Measurements from ENCODE around the gene LRRTM3.

The LRRTM3 gene

GRCh38 chr10:66934711-66935110 is 8.9 kb downstream of the LRRTM3 start:
- no peak for DNase-seq (ENCODE audit: low spot score)

DNA sequence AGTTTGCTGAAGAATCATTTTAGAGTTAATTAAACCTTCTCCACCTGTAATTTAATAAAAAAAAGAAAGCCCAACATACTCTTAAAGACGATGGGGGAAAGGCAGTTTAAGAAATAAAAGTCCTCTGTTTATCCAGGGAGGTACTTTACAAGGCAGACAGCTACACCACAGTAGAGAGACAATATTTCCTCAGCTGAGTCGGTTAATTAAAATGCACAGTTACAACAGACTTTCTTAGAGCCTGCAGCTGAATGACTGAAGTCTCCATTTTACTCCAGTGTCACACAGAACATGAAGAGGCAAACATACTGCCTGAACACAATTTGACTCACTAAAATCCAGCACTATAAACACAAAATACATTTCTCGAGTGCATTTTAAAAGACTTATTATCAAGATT is 15.1 kb downstream of the LRRTM3 start:
- DNase-seq (ENCODE audit: low spot score) = no peak

GRCh38 chr10:66941491-66941890 is 15.7 kb downstream of the LRRTM3 start:
- no peak for DNase-seq (ENCODE audit: low spot score)

DNA sequence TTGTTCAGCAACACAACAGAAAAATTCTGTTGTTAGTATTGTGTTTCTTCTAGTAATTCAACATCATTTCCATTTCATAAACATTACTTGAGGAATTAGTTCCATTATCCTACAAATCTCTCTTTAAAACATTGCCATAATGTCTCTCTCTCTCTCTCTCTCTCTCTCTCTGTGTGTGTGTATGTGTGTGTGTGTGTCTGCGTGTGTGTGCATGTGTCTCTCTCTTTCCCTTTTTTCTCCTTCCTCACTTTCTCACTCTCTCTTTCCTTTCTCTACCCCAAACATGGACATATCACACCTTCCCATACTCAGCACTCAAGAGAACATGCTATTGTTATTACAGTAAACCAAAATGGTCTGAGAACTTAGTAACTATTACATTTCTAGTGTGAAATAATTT is 16.6 kb downstream of the LRRTM3 start:
- no peak for DNase-seq (ENCODE audit: low spot score)

DNA sequence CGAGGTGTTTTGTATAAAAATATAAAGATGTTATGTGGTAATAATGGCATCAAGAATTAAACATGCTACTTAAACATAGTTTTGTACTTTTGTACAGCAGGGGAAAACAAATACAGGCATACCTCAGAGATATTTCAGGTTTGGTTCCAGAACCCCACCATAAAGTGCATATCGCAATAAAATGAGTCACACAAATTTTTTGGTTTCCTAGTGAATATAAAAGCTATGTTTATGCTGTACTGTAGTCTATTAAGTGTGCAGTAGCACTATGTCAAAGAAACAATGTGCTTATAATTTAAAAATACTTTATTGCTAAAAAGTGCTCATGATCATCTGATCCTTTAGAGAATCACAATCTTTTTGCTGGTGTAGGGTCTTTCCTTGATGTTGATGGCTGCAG is 17.8 kb downstream of the LRRTM3 start:
- DNase-seq (ENCODE audit: low spot score) = no peak

DNA sequence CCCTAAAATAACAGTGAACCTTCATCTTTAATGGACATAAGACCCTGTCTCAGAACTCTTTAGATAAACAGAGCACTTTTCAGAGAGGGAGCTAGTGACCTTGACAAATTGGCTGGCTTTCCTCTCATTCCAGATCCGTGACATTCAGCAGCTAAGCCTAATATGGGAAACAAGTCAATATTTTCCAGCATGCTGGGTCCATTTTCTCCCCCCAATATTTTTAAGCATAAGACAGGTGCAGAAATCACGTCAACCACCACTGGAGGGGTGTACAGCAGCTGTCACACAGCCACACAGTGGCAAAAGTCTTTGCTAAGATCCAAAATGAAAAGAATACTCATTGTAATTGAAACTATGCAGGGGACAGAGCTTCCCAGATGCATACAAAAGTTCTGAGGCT is 26.1 kb downstream of the LRRTM3 start:
- DNase-seq (ENCODE audit: low spot score) = no peak

DNA sequence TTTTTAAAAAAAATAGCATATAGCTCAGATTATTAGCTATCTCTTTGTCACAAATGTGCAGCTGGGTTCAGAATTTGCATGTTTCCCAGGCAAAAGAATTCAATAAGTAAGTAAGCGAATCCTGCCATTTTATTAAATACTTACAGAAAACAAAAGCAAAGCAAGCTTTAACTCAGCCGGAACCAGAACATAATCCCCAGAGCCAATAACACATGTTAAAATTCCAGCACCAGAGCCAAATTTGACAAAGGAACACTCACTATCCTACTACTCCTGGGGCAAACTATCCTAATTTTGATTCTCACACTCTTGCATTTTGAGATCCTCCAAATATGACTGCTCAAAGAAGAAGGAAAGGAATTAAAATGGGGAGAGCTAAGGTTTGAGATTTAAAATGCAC is 32.6 kb downstream of the LRRTM3 start:
- DNase-seq (ENCODE audit: low spot score) = no peak

GRCh38 chr10:66964946-66965345 is 39.1 kb downstream of the LRRTM3 start:
- DNase-seq (ENCODE audit: low spot score) = no peak

DNA sequence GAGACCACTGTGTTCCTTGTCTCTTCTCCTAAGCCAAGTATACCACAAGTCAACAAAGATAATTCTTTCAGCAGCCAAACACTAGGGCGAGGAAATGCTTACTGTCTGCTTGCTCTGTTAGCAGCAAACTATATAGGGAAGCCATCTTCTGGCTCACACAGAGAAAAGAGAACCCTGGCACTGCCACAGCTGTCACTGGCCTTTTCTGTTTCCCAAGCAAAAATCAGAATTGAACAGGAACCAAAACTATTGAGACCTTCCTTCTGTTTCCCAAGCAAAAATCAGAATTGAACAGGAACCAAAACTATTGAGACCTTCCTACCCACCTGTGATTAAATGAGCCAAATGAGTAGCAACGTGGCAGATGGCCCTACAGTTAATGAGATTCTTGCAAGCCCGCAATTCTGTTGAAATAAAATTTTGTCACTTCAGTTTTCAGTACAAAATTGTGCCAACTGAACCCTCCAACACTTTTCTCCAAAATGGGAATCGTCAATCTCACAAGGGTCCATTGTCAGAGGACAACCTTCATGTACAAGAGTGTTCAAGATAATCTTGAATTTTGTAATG is 54.5 kb downstream of the LRRTM3 start:
- DNase-seq (ENCODE audit: low spot score) = no peak

DNA sequence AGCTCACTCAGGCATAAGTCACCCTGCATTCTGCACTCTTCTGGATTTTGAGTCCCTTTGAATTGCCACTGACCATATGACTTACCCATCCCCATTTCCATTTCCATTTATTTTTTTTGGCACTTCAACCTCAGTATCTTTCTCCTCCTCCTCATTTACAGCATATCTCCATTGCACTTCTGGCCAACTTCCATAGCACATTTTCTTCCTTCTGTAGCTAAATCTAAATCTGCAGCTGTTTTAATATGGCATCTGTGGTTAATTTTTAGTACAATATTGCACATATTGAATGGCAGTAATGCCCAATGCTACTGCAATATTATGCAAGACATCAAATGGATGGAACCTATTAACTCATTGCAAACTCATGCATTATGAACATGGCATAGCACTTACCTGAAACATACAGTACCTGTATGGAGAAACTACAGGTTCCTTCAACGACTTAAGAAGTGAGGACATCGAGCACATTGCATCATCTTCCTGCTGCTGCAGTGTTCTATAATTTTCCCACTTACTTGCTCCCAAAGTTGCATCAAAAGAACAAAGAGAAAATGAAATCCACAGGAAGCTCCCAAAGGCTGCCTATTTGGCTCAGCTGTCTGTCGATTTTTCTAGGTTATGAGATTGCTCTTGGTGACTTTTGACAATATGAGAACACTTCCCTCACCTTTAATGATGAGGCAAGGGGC is 55.7 kb downstream of the LRRTM3 start:
- no peak for DNase-seq (ENCODE audit: low spot score)

GRCh38 chr10:66982053-66982420 is 56.2 kb downstream of the LRRTM3 start:
- DNase-seq (ENCODE audit: low spot score) = no peak

DNA sequence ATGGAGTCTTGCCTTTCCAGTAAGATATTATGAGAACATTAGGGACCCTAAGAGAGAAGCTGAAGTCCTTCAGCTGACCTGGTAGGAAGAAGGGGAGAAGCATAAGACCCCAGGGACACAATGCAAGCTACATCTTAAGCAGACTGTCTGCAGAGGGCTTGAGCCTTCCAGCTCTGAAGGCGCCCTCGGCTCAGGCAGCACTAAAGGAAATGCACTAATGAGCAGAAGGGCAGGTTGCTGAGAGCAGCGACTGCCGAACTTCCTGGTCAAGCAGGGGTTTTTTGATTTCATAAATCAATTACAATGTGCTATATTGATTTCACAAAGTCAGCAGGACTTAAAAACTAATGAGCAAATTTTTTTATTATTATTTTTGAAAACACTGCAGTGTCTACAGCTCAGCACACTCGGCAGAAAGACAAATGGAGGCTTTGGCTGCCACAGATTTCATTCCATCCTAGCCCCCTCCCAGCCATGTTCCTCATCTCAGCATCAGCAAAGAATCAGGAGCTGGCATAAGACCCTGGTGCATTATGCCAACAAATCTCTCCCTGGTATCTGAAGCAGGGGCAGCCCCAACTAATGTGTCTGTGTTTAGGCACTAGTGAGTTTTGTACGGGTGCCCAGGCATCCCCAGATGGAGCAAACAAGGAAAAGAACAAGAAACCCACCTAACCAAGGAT is 57.1 kb downstream of the LRRTM3 start:
- DNase-seq (ENCODE audit: low spot score) = no peak

- no peak for DNase-seq (ENCODE audit: low spot score)
These were observed 57.6 kb downstream of the LRRTM3 start for GRCh38 chr10:66983475-66983818.

- no peak for DNase-seq (ENCODE audit: low spot score)
These were observed 64.5 kb downstream of the LRRTM3 start for GRCh38 chr10:66990143-66990830.

DNA sequence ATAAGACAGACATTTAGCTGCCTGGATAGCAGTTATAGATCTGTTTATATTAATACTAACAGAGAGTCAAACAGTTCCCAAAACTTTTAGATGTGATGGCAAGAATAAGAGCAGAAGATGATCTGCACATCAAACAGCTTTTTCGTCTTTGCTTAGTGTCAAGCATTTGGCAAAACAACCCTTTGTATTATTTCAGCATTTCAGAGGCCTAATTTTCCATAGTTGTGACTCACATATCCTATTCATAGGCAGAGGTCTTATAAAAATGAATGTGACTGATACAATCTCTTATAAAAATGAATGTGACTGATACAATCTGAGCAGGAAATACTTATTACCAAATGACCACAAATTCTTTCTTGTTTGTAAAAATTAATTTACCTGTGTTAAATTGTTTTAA is 71.2 kb downstream of the LRRTM3 start:
- no peak for DNase-seq (ENCODE audit: low spot score)

GRCh38 chr10:66999762-67000545 is 74.1 kb downstream of the LRRTM3 start:
- no peak for DNase-seq (ENCODE audit: low spot score)

GRCh38 chr10:67004690-67005089 is 78.9 kb downstream of the LRRTM3 start:
- DNase-seq (ENCODE audit: low spot score) = no peak

GRCh38 chr10:67005981-67006380 is 80.1 kb downstream of the LRRTM3 start:
- no peak for DNase-seq (ENCODE audit: low spot score)

- no peak for DNase-seq (ENCODE audit: low spot score)
These were observed 85.6 kb downstream of the LRRTM3 start for GRCh38 chr10:67011480-67011879.

GRCh38 chr10:67011981-67012380 is 86.1 kb downstream of the LRRTM3 start:
- no peak for DNase-seq (ENCODE audit: low spot score)

GRCh38 chr10:67015225-67015624 is 89.4 kb downstream of the LRRTM3 start:
- no peak for DNase-seq (ENCODE audit: low spot score)

DNA sequence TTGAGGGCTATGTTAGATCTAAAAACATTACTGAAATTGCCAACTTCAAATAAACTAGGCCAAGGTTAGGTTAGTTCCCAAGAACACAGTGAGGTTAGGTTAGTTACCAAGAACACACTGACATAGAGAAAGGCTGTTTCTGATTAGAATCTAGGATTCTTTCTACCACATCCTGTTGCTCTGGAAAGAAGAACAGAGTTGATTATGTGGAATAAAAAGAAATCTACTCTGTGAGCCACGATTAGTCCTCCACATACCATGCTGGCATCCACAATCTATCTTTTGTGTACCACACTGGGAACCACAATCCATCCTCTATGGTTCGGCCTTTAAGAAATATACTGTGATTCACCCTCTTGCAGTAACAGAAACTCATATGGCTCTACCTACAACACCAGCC is 91.4 kb downstream of the LRRTM3 start:
- DNase-seq (ENCODE audit: low spot score) = no peak
